Fibroblast of skin of right quadriceps (primary cell): Measurements from ENCODE around the gene CCDC141.

Source experiments
- DNase-seq: peaks from one replicate; pipeline ENCODE4 v3.0.0-alpha.2; 2013

The CCDC141 gene

GRCh38 chr2:178910005-178910404 is 139.9 kb downstream of the CCDC141 start:
- no peak for DNase-seq

GRCh38 chr2:178909507-178909906 is 140.4 kb downstream of the CCDC141 start:
- DNase-seq = no peak

GRCh38 chr2:178908810-178909209 is 141.1 kb downstream of the CCDC141 start:
- DNase-seq = no peak

GRCh38 chr2:178905261-178905660 is 144.7 kb downstream of the CCDC141 start:
- no peak for DNase-seq

- DNase-seq = peak; percentile 64
These were observed 150.3 kb downstream of the CCDC141 start for GRCh38 chr2:178899656-178900055.

GRCh38 chr2:178895872-178896271 is 154.1 kb downstream of the CCDC141 start:
- no peak for DNase-seq

- DNase-seq = no peak
These were observed 154.8 kb downstream of the CCDC141 start for GRCh38 chr2:178895171-178895570.

- no peak for DNase-seq
These were observed 156.9 kb downstream of the CCDC141 start for GRCh38 chr2:178892751-178893625.

GRCh38 chr2:178891959-178892485 is 157.9 kb downstream of the CCDC141 start:
- DNase-seq = no peak

- peak; percentile 63 for DNase-seq
These were observed 158.5 kb downstream of the CCDC141 start for GRCh38 chr2:178891265-178891958.

GRCh38 chr2:178886006-178886405 is 163.9 kb downstream of the CCDC141 start:
- no peak for DNase-seq

GRCh38 chr2:178884440-178884839 is 165.5 kb downstream of the CCDC141 start:
- no peak for DNase-seq

GRCh38 chr2:178882666-178883440 is 167.1 kb downstream of the CCDC141 start:
- peak; percentile 48 for DNase-seq

- no peak for DNase-seq
These were observed 168.9 kb downstream of the CCDC141 start for GRCh38 chr2:178881075-178881474.

GRCh38 chr2:178880257-178880656 is 169.7 kb downstream of the CCDC141 start:
- DNase-seq = no peak

GRCh38 chr2:178877874-178878273 is 172.1 kb downstream of the CCDC141 start:
- DNase-seq = no peak

GRCh38 chr2:178874529-178875240 is 175.3 kb downstream of the CCDC141 start:
- no peak for DNase-seq

GRCh38 chr2:178873912-178874311 is 176.0 kb downstream of the CCDC141 start:
- DNase-seq = no peak

GRCh38 chr2:178871536-178871935 is 178.4 kb downstream of the CCDC141 start:
- DNase-seq = no peak

- DNase-seq = no peak
These were observed 179.2 kb downstream of the CCDC141 start for GRCh38 chr2:178870703-178871102.

GRCh38 chr2:178865999-178866398 is 183.9 kb downstream of the CCDC141 start:
- no peak for DNase-seq

- DNase-seq = no peak
These were observed 184.6 kb downstream of the CCDC141 start for GRCh38 chr2:178865146-178865936.
